Astrocyte (in vitro differentiated cells and primary cell): ENCODE data around the gene PRSS33.

ENCODE experiments used
- CTCF ChIP-seq: IDR thresholded peaks from 2 replicates; pipeline ENCODE4 v1.5.1; 2011; ENCODE audit warnings: low read depth, mild to moderate bottlenecking, inconsistent platforms, low read length, moderate library complexity; ENCODE audit not compliant: insufficient read depth
- EZH2 ChIP-seq: IDR thresholded peaks from 2 replicates; pipeline ENCODE4 v1.6.1; 2012; ENCODE audit warnings: mild to moderate bottlenecking, low read length, inconsistent platforms; ENCODE audit not compliant: insufficient read depth

GRCh38 chr16:2833776-2834175 is 46.4 kb upstream of the PRSS33 start:
- no peak for TF ChIP-seq CTCF
- TF ChIP-seq EZH2, result no peak
